Rectal smooth muscle tissue (tissue), 1 donor: ENCODE data around the gene IGSF3.
"Not testable (repeated sequence)": the region's sequence is repeated elsewhere in the genome, so short reads cannot be mapped to it uniquely, and the experiment has no call there.

Experiments used
- H3K27ac ChIP-seq: one replicate; pipeline ENCODE4 v1.7.0; 2013; ENCODE audit warnings: low read depth, low read length, inconsistent platforms
- H3K27me3 ChIP-seq: one replicate; pipeline ENCODE4 v1.7.0; 2013; ENCODE audit warnings: low read length; ENCODE audit not compliant: control insufficient read depth, insufficient read depth
- H3K36me3 ChIP-seq: one replicate; pipeline ENCODE4 v1.7.0; 2013; ENCODE audit warnings: low read length; ENCODE audit not compliant: control insufficient read depth, insufficient read depth
- H3K4me1 ChIP-seq: one replicate; pipeline ENCODE4 v1.7.0; 2013; ENCODE audit warnings: low read length; ENCODE audit not compliant: control insufficient read depth, insufficient read depth
- H3K4me3 ChIP-seq: one replicate; pipeline ENCODE4 v1.7.0; 2013; ENCODE audit warnings: low read length
- H3K9ac ChIP-seq: one replicate; pipeline ENCODE4 v1.7.0; 2013; ENCODE audit warnings: low read length

Gene IGSF3

DNA sequence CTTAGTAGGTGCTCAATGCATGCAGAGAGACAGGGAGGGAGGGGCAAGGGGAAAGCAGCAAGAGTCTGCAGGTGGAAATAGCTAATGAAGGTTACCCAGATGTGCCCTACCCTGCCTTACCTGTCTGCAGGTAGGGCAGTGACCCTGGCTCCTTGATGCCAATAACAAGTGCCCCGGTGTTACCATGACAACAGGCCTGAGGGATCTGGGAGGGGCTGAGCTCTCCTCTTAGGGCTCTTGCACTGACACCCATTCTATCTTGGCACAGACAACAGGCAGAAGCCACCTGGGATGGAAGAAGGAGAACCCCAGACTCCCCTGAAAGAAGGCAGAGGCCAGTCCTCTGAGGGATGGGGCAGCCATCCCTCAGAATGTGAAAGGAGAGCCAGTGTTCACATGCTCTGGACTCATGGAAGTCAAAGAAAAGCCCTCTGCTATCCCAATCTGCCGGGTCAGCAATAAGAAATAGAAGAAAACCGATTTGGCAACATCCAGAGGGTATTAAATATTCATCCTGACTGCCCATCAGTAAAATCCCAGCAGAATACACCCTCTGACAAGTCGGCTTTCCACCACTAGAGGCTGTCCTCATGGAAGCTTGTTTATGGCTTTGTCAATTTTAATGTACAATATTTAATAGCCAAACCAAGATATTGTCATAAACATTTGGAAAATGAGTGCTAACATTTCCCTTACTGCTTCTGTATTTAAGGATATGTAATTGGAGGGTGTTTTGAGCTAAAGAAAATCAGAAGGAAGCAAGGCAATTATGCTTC lies 72.3 kb downstream of the IGSF3 start:
- H3K27ac ChIP-seq, H3K4me3 ChIP-seq, H3K4me1 ChIP-seq: not testable (repeated sequence)

DNA sequence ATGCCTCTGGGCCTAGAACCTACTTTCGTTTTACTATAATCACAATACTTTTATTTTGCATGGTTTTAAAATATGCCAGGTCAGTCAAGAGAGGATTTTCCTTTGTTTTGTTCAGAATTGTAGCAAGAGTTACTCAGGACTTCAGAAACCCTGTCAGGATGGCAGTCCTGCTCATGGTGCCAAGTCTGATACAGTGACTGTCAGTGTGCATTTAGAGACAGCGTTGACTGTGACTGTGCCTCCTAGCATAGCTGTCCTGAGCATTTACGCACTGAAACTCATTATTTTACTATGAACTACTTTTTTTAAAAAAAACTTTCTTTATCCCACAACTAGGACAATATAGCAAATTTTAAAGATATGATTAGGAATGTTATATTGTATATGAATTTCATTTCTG lies 73.6 kb downstream of the IGSF3 start:
- H3K4me3 ChIP-seq, H3K4me1 ChIP-seq, H3K27me3 ChIP-seq, H3K36me3 ChIP-seq, H3K27ac ChIP-seq, H3K9ac ChIP-seq: not testable (repeated sequence)

More for the DNA sequence above, 72.3 kb downstream of the IGSF3 start:
- not testable (repeated sequence) for H3K9ac ChIP-seq, H3K36me3 ChIP-seq, H3K27me3 ChIP-seq

DNA sequence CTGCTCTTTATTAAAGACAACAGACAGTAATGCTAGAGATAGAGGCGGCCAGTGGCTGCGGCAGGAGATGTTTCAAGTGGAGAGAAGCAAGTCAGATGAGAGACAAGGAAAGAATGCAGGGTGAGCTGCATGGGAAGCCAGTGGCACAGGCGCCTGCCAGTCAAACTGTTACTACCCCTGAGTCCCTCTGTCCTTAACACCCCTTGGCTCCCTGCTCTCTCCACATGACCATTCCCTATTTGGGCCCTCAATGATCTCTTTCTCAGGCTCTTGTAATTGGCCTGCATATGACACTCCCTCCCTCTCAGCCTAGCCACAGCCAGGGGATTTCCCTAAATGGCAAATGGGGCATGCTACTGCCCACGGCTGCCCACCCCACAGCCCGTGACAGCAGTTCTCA lies 74.1 kb downstream of the IGSF3 start:
- H3K9ac ChIP-seq, H3K4me3 ChIP-seq, H3K4me1 ChIP-seq, H3K27me3 ChIP-seq, H3K27ac ChIP-seq, H3K36me3 ChIP-seq: not testable (repeated sequence)

DNA sequence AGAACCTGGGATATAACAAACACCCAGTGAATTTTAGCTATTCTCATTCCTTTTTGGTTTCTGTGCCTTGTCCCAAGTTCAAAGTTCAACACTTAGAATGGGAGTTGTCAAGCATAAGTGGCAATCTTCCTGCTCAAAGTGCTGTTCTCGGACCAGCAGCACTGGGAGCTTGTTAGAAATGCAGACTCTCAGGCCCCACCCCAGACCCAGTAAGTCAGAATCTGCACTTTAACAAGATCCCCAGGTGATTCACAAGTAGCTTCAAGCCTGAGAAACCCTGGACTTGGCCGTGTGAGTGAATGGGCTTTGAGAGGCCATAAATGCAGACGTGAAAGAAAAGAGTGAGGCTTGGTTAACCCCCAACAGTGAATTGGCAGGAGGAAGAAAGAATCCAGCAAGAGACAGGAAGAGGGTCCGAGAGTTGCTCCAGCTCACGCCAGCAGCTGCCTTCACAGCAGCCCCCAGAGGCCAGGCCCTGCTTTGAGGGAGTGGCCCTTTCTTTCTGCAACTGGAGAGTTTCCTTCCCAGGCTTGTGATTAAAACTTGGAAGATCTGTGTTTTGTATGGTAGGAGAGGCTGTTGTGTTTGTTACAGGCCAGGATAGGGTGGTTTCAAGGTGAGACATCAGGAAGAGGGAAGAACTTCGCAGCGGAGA lies 75.5 kb downstream of the IGSF3 start:
- not testable (repeated sequence) for H3K36me3 ChIP-seq, H3K27me3 ChIP-seq, H3K9ac ChIP-seq, H3K4me1 ChIP-seq, H3K4me3 ChIP-seq, H3K27ac ChIP-seq

DNA sequence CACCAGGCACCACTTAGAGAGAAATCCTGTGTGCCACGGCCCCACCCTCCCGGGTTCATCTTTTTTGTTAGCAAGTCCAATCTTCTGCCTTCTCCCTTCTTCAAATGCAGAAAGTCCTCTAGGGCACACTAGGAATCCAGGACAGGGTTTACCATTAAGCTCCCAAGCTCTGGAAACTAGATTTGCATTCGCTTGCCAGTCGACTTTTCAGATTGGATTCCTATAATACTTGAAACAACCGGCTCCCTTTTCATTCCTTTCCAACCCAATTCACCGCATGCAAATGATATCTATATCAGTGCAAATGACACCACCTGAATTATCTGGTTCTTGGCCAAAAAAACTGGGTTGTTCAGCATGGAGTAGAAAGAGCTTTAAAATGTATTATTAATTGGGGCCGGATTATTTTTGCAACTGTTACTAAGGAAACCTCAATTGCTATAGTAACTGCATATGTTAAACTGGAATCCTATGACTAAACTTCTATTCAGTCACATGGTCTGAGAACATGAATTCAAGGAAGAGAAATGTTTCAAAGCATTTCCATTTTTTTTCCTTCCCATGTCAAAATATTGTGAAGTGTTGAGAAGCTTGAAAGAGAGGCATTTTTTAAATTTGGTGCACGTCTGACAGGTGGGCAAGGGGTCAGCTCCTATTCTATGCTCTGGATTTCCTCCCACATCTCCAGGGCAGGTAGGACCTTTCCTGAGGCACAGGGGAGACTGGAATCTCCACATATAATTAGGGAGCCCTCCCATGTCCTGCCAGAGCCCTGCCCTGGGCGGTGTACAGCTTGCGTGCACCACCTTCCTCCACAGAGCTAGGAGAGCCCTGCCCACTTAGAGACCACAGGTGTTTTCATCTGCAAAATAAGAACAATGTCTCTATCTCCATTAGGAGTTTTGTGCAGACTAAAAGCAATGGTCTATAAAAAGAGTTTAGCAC lies 76.3 kb downstream of the IGSF3 start:
- H3K4me1 ChIP-seq, H3K27ac ChIP-seq, H3K9ac ChIP-seq, H3K36me3 ChIP-seq, H3K27me3 ChIP-seq, H3K4me3 ChIP-seq: not testable (repeated sequence)

DNA sequence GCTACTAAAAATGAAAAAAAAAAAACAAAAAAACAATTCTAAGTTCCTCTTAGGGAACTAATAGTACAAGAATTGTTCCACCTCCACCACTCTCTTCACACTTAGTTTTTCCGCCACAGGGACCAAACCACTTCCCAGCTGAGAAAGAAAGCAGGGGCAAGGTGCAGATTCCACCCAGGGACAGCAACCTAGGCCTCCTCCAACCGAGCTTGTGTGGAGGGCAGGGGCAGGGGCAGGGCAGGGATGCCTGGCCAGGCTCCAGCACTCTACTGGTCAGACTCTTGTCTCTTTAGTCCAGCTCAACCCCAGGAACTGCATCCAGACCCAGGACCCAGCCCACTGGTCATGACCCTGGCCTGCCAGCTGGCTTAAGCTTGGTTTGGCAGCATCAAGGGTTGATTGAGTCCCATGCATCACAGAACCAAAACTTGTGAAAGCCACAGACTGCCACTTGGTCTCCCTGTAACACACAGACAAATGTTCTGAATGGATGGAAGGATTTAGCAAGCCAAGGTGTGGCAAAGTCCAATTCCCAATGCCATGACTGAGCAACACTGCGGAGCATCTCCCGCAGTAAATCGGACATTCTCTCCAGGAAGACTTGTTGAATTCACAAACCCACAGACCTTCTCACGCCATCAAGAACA lies 77.1 kb downstream of the IGSF3 start:
- not testable (repeated sequence) for H3K27me3 ChIP-seq, H3K9ac ChIP-seq, H3K36me3 ChIP-seq, H3K4me1 ChIP-seq, H3K27ac ChIP-seq, H3K4me3 ChIP-seq

DNA sequence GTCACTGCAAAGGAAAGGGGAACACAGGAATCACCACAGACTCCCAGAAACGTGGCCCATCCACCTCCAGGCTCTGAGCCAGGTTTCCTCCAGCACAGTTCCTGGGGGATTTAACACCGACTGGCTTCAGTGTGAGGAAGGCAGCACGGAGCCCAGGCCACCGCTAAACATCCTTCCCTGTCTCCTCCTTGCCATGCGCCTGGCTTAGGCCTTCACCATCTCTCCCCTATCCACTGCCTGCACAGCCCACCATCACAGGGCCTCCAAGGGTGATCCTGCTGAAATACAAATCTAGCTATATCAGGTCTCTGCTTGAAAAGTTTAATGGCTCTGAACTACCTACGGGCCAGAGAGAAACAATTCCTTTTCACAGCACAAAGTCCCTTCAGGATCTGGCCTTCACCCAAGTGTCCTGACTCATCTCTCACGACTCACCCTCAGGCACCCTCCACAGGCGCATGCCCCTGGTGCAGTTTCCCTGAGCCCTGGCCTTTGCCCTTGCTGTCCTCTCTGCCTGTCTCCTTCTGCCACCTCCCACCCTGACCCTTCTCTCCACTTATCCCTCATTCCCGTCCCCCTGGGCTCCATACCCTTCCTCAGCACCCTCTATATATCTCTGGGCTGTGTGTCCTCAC lies 78.3 kb downstream of the IGSF3 start:
- not testable (repeated sequence) for H3K27me3 ChIP-seq, H3K4me3 ChIP-seq, H3K9ac ChIP-seq, H3K4me1 ChIP-seq, H3K36me3 ChIP-seq, H3K27ac ChIP-seq

DNA sequence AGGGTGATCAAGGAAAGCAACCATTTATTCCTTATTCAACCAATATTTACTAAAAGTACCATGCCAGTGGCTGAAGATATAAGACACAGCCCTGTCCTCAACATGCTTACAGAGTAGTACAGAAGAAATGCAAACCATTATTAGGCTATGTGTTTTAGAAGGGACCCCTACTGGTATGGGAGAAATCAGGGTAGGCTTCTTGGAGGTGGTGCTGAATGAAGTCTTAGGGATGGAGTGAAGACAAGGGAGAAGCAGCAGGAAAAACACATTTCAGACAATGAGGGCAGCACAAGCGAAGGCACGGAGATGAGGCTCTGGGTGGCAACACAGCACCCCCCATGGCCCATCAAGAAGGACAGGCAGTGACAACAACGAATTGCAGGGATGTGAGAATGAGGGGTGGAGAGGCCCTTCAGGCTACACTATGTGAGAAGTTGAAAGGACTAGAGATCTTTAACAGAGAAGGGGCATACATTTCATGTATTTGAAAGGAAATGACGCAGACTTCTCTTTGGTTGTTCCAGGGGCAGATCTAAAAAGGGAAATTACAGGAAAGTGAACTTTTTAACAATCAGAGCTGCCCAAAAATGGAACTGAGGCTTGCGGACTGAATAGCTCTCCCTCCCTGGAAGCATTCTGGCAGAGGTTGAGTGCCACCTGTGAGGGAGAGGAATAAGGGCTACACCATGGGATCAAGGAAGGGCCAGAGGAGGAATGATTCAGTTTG lies 79.9 kb downstream of the IGSF3 start:
- no peak overlapping the region for H3K4me3 ChIP-seq
- H3K27ac ChIP-seq: no peak overlapping the region
- H3K36me3 ChIP-seq: no peaks in the 10 kb centered on the region
- H3K9ac ChIP-seq: no peak overlapping the region
- H3K27me3 ChIP-seq: no peaks in the 10 kb centered on the region
- no peaks in the 10 kb centered on the region for H3K4me1 ChIP-seq

DNA sequence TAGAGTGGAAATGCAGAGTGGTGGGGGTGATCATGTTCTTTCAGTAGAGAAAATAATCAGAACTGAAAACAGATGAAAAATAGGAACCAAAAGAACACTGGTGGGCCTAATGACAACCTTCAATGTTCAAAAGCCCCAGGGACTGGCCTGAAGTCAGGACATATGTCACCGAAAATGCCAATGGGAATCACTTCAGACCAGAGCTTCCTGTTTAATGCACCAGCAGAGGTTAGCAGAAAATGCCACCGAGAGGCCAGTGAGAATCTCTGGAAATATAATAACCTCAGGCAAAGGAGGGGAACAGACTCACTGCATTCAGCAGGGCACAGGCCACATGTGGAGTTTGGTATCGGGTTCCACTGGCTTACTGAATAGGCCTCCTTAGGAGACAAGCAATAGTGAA lies 80.8 kb downstream of the IGSF3 start:
- H3K36me3 ChIP-seq: no peaks in the 10 kb centered on the region
- H3K4me1 ChIP-seq: no peaks in the 10 kb centered on the region
- H3K4me3 ChIP-seq: no peak overlapping the region
- H3K9ac ChIP-seq: no peak overlapping the region
- H3K27ac ChIP-seq: no peak overlapping the region
- H3K27me3 ChIP-seq: no peaks in the 10 kb centered on the region

DNA sequence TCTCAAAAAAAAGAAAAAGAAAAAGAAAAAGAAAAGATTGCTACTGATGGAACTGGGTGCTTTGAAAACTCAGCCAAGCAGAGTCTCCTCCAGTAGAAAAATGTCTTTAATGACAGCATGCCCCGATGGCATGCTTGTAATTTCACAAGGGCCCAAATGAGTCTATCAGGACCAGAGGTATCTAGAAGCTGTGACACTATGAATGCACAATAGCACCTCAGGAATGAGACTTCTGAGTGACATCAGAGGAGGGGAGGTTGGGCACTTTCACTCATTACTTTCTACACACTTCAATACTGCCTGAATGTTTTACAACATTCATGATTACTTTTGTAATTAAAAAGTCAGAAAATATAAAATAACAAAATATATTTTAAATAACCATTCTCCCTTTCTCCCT lies 81.6 kb downstream of the IGSF3 start:
- no peak overlapping the region for H3K27ac ChIP-seq

DNA sequence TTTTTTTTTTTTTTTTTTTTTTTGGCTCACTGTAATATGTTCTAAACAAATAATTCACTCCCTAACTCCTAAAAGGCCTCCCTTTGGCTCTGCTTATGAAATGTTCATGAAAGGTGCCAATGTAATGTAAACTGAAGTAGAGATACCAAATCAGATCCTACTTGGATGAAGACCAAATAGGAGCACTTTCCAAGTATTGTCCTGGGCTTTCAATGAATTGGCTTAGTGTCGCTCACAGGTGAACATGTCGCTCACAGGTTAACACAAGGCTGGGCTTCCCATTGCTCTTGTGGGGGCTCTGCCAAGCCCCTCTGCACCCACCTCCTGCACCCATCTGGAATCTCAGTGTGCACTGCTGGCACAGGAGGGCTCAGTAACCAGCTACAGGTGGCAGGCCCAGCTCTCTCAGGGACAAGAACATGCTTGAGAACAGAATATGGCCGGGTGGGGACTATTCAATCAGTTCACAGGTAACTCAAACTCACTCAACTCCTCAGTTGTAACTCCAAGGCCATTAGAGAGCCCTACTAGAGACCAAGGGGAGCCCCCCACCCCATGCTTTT lies 86.1 kb downstream of the IGSF3 start:
- H3K36me3 ChIP-seq: no peaks in the 10 kb centered on the region
- no peak overlapping the region for H3K4me3 ChIP-seq
- H3K4me1 ChIP-seq: no peaks in the 10 kb centered on the region
- no peaks in the 10 kb centered on the region for H3K27me3 ChIP-seq
- H3K27ac ChIP-seq: no peak overlapping the region
- H3K9ac ChIP-seq: no peak overlapping the region

More for the DNA sequence above, 81.6 kb downstream of the IGSF3 start:
- H3K4me1 ChIP-seq: no peaks in the 10 kb centered on the region
- no peak overlapping the region for H3K9ac ChIP-seq
- H3K4me3 ChIP-seq: no peak overlapping the region
- H3K27me3 ChIP-seq: no peaks in the 10 kb centered on the region
- H3K36me3 ChIP-seq: no peaks in the 10 kb centered on the region
